Kidney epithelial cell (primary cell): Measurements from ENCODE around the gene ZNF831. TPM values are rescaled to one million over a fixed set of nuclear protein-coding genes. Genes with fewer than 3 reads are reported as not detected.

Experiments
- DNase-seq: peaks from one replicate; pipeline ENCODE4 v3.0.0-alpha.2; 2010; ENCODE audit warnings: low read depth
- H3K27me3 ChIP-seq: 2 replicates; pipeline ENCODE4 v1.6.0; 2011; ENCODE audit warnings: low read length; ENCODE audit not compliant: control insufficient read depth, insufficient read depth
- H3K36me3 ChIP-seq: 2 replicates; pipeline ENCODE4 v1.5.1; 2011; ENCODE audit warnings: low read length; ENCODE audit not compliant: control insufficient read depth, insufficient read depth
- H3K4me3 ChIP-seq: 2 replicates; pipeline ENCODE4 v1.5.1; 2011; ENCODE audit warnings: low read depth, mild to moderate bottlenecking, control low read depth, low read length
- CTCF ChIP-seq: IDR thresholded peaks from 2 replicates; pipeline ENCODE4 v1.5.1; 2011; ENCODE audit warnings: mild to moderate bottlenecking, moderate library complexity, low read length, control low read depth, inconsistent platforms; ENCODE audit not compliant: insufficient read depth, poor library complexity, severe bottlenecking
- total RNA-seq: library from RNA; depleted of rRNA; stranded (reverse); fragments of >200 nt; gene quantifications from 2 replicates; pipeline ENCODE4 v1.2.3, GENCODE V29; 2015

ZNF831 gene
- total RNA-seq, result not detected in 2 replicates

DNA sequence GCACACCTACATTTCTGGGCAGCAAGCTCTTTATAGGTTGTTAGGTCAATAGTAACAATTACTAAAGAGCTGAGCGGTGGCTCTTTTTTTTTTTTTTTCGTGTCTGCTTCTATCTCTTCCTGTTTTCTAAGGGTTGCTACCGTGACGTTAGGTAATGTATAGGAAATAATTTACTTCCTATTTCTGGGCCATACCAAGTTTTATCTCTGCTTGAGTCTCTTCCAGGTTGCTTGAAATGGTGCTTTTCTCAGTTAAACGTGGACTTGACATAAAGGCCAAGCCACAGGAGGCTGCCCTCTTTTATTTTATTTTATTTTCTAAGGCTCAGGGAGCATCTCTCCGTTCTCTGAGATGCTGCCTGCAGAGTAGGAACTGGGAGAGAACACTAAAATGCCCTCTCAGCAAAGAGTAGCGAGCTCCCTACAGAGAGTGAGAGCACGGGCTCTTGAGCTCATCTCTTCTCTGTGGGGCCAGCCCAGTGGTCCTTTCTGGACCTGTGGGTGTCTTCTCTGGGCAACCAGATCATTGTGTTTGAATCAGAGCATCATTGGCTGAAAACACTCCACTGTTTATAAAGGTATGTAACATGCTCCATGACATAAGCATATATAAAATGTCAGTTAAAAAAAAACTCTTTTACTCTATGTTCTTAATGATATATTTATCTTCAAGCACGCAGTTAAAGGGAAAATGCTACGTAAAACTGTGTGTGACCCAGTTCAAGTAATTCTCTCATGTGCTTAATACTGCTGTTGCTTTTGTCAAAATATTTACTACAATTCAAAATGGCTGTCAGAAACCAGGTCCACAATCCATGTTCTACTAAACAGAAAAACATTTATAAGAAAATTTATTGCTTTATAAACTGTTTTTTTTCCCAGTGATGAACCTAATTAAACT lies at the start of gene ZNF831:
Gene ZNF831 (plus strand): TSS at position 191 of the 900 bp plus-strand sequence. CDS start 27,199 bp downstream, outside the sequence.
- no peak for TF ChIP-seq CTCF
- H3K36me3 ChIP-seq, result no peaks in the 10 kb centered on the region
- no peak for DNase-seq
- no peaks in the 10 kb centered on the region for H3K27me3 ChIP-seq
- no peak within 1 kb of the TSS for H3K4me3 ChIP-seq

DNA sequence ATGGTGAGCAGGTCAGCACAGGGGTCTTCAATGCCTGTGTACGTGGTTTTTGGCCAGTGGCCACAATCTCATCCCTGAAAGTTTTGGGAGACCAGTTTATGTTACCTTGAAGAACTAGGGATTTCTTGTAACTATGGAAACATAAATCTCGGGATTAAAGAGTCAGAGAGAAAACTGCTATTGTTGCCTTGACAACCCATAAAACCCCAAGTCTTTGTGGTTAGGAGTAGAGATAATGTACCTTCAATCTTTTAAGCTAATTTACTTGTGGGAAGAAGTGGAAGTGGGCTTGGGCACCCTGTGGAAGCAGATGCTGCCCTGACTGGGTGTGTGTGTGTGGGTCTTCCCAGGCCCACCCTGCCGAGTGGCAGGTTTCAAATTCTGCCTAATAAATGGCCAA lies 46.1 kb upstream of the ZNF831 start:
- Histone ChIP-seq H3K36me3 (no peaks in the 10 kb centered on the region), H3K27me3 (no peaks in the 10 kb centered on the region), H3K4me3 (no peak overlapping the region)
- DNase-seq, result no peak
- no peak for TF ChIP-seq CTCF

DNA sequence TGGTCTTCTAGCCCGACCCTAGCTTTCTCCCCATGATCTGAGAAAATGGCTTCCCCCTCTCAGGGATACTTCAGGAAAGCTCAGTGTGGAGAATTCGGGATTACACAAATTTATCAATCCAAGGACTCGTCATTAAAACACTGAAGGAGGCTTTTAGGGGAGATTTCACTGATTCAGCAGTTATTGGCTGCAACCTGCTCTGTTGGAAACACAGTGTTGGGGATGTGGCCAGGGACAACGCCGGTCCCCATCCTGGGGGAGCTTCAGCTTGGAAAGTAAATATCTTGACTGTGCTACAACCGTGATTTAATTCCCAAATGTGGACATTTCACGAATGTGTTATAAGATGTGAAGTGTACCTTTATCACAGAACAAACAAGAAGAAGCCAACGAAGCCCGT lies 44.8 kb upstream of the ZNF831 start:
- TF ChIP-seq CTCF, result no peak
- Histone ChIP-seq H3K36me3 (no peaks in the 10 kb centered on the region), H3K4me3 (no peak overlapping the region), H3K27me3 (no peaks in the 10 kb centered on the region)
- DNase-seq, result no peak

- no peak for DNase-seq
- no peaks in the 10 kb centered on the region for H3K36me3 ChIP-seq
- TF ChIP-seq CTCF, result no peak
- no peak overlapping the region for H3K4me3 ChIP-seq
- no peaks in the 10 kb centered on the region for H3K27me3 ChIP-seq
Measured at GRCh38 chr20:59120491-59120890, 43.1 kb upstream of the ZNF831 start.

- TF ChIP-seq CTCF, result no peak
- no peaks in the 10 kb centered on the region for H3K27me3 ChIP-seq
- H3K36me3 ChIP-seq, result no peaks in the 10 kb centered on the region
- no peak overlapping the region for H3K4me3 ChIP-seq
- DNase-seq, result no peak
Measured at GRCh38 chr20:59120919-59121318, 42.7 kb upstream of the ZNF831 start.
